Neural cell (in vitro differentiated cells): ENCODE data around the gene CEP89. TPM values are rescaled to one million over a fixed set of nuclear protein-coding genes. Genes with fewer than 3 reads are reported as not detected.

Source experiments
- H2AFZ ChIP-seq: fragments of 200-600, 300-800 bp; sonication (generic), shearing (Covaris generic); 2 replicates; pipeline ENCODE4 v1.6.0; 2014; ENCODE audit warnings: low read depth, mild to moderate bottlenecking, antibody characterized with exemption, low read length, moderate library complexity
- H3F3A ChIP-seq: fragments of 200-600 bp; shearing (Covaris generic); 2 replicates; pipeline ENCODE4 v1.6.1; 2016; ENCODE audit warnings: mild to moderate bottlenecking, moderate library complexity, mixed read lengths, antibody characterized with exemption, low read length; ENCODE audit not compliant: insufficient read depth, poor library complexity, severe bottlenecking
- H3K27ac ChIP-seq: fragments of 200-600, 300-800 bp; sonication (generic), shearing (Covaris generic); 2 replicates; pipeline ENCODE4 v1.5.1; 2014; ENCODE audit warnings: mild to moderate bottlenecking, low read length, moderate library complexity
- H3K27me3 ChIP-seq: fragments of 300-800, 200-600 bp; sonication (generic), shearing (Covaris generic); 2 replicates; pipeline ENCODE4 v1.6.0; 2014; ENCODE audit warnings: mild to moderate bottlenecking, low read depth, low read length, moderate library complexity; ENCODE audit not compliant: insufficient read depth
- H3K36me3 ChIP-seq: fragments of 300-800, 200-600 bp; sonication (generic), shearing (Covaris generic); 2 replicates; pipeline ENCODE4 v1.5.1; 2014; ENCODE audit warnings: mild to moderate bottlenecking, antibody characterized with exemption, low read length, moderate library complexity; ENCODE audit not compliant: insufficient read depth
- H3K4me2 ChIP-seq: fragments of 300-800, 200-600 bp; sonication (generic), shearing (Covaris generic); 2 replicates; pipeline ENCODE4 v1.6.0; 2014; ENCODE audit warnings: mild to moderate bottlenecking, low read length
- H3K4me3 ChIP-seq: fragments of 300-800, 200-600 bp; sonication (generic), shearing (Covaris generic); 2 replicates; pipeline ENCODE4 v1.5.1; 2014; ENCODE audit warnings: mild to moderate bottlenecking, low read length, moderate library complexity
- H3K79me2 ChIP-seq: fragments of 200-600 bp; shearing (Covaris generic); replicated peaks from 2 replicates; pipeline ENCODE4 v1.6.0; 2014; ENCODE audit warnings: mild to moderate bottlenecking, low read length, moderate library complexity; ENCODE audit not compliant: insufficient read depth
- H3K9ac ChIP-seq: fragments of 300-800, 200-600 bp; sonication (generic), shearing (Covaris generic); 2 replicates; pipeline ENCODE4 v1.6.1; 2016; ENCODE audit warnings: mild to moderate bottlenecking, low read length, mixed read lengths
- H3K9me2 ChIP-seq: fragments of 200-600 bp; shearing (Covaris generic); 2 replicates; pipeline ENCODE4 v1.6.1; 2016; ENCODE audit warnings: mild to moderate bottlenecking, low read length, mixed read lengths; ENCODE audit not compliant: insufficient read depth
- H3K9me3 ChIP-seq: fragments of 200-600, 300-800 bp; sonication (generic), shearing (Covaris generic); 2 replicates; pipeline ENCODE4 v1.6.1; 2016; ENCODE audit warnings: mild to moderate bottlenecking, mixed run types, low read length, moderate library complexity, mixed read lengths
- H4K20me1 ChIP-seq: fragments of 200-600 bp; shearing (Covaris generic); 2 replicates; pipeline ENCODE4 v1.6.1; 2016; ENCODE audit warnings: mild to moderate bottlenecking, mixed run types; ENCODE audit not compliant: insufficient read depth
- CTCF ChIP-seq: fragments of 450-650 bp; IDR thresholded peaks from 2 replicates; pipeline ENCODE4 v1.5.1; 2014; ENCODE audit warnings: antibody characterized with exemption, mild to moderate bottlenecking, moderate library complexity; ENCODE audit not compliant: poor library complexity, severe bottlenecking
- EP300 ChIP-seq: fragments of 450-650 bp; conservative IDR thresholded peaks from 2 replicates; pipeline ENCODE4 v1.6.1; 2014; ENCODE audit warnings: antibody characterized with exemption, mild to moderate bottlenecking, moderate library complexity; ENCODE audit not compliant: poor library complexity, severe bottlenecking
- EZH2 ChIP-seq: fragments of 200-600, 300-800 bp; shearing (Covaris generic), sonication (generic); IDR thresholded peaks from 2 replicates; pipeline ENCODE4 v1.6.1; 2014; ENCODE audit warnings: antibody characterized with exemption, low read length, borderline replicate concordance, mild to moderate bottlenecking; ENCODE audit not compliant: insufficient read depth, poor library complexity, severe bottlenecking
- MXI1 ChIP-seq: fragments of 450-650 bp; conservative IDR thresholded peaks from 2 replicates; pipeline ENCODE4 v1.6.1; 2014; ENCODE audit warnings: antibody characterized with exemption, mild to moderate bottlenecking; ENCODE audit not compliant: poor library complexity, severe bottlenecking
- POLR2AphosphoS5 ChIP-seq: IDR thresholded peaks from 2 replicates; pipeline ENCODE4 v1.6.1; 2012
- RAD21 ChIP-seq: fragments of 450-650 bp; conservative IDR thresholded peaks from 2 replicates; pipeline ENCODE4 v1.6.1; 2014; ENCODE audit warnings: antibody characterized with exemption, mild to moderate bottlenecking, moderate library complexity
- REST ChIP-seq: IDR thresholded peaks from 2 replicates; pipeline ENCODE4 v1.6.1; 2012; ENCODE audit warnings: borderline replicate concordance
- SMC3 ChIP-seq: fragments of 450-650 bp; conservative IDR thresholded peaks from 2 replicates; pipeline ENCODE4 v1.6.1; 2014; ENCODE audit warnings: antibody characterized with exemption, mild to moderate bottlenecking, moderate library complexity; ENCODE audit not compliant: poor library complexity
- TAF1 ChIP-seq: IDR thresholded peaks from 2 replicates; pipeline ENCODE4 v1.6.1; 2012; ENCODE audit warnings: low read depth
- polyA plus RNA-seq: library from polyadenylated mRNA; depleted of rRNA; stranded (reverse); fragments of >200 nt; gene quantifications from 2 replicates; pipeline ENCODE4 v1.2.3, GENCODE V29; 2014

CEP89 gene
- polyA plus RNA-seq, 1 donor from 2014 or later: 24.1 TPM

GRCh38 chr19:32859591-32859990 is 112.2 kb downstream of the CEP89 start:
- no peaks in the 10 kb centered on the region for H4K20me1 ChIP-seq
- H2AFZ ChIP-seq: no peak overlapping the region
- no peaks in the 10 kb centered on the region for H3K27me3 ChIP-seq
- H3K4me3 ChIP-seq: no peak overlapping the region
- H3K4me2 ChIP-seq: no peak overlapping the region
- TF ChIP-seq SMC3 (no peak), REST (no peak), RAD21 (no peak), EZH2 (no peak), POLR2AphosphoS5 (no peak), EP300 (no peak), MXI1 (no peak), TAF1 (no peak), CTCF (no peak)
- H3K9me3 ChIP-seq: no peaks in the 10 kb centered on the region
- H3F3A ChIP-seq: no peaks in the 10 kb centered on the region
- H3K36me3 ChIP-seq: no peaks in the 10 kb centered on the region
- H3K9ac ChIP-seq: no peak overlapping the region
- no peak overlapping the region for H3K27ac ChIP-seq
- H3K79me2 ChIP-seq: no peaks in the 10 kb centered on the region
- H3K9me2 ChIP-seq: no peaks in the 10 kb centered on the region

- Histone ChIP-seq H3K4me3 (no peak overlapping the region), H3F3A (no peaks in the 10 kb centered on the region), H2AFZ (no peak overlapping the region), H3K4me2 (no peak overlapping the region), H3K9me2 (no peaks in the 10 kb centered on the region), H3K36me3 (no peaks in the 10 kb centered on the region), H3K27ac (no peak overlapping the region), H3K27me3 (no peaks in the 10 kb centered on the region), H3K9ac (no peak overlapping the region), H3K79me2 (no peaks in the 10 kb centered on the region), H3K9me3 (no peaks in the 10 kb centered on the region), H4K20me1 (no peaks in the 10 kb centered on the region)
- TF ChIP-seq POLR2AphosphoS5: no peak
- no peak for TF ChIP-seq REST
- no peak for TF ChIP-seq SMC3
- no peak for TF ChIP-seq EP300
- no peak for TF ChIP-seq EZH2
- TF ChIP-seq RAD21: no peak
- TF ChIP-seq MXI1: no peak
- TF ChIP-seq CTCF: no peak
- no peak for TF ChIP-seq TAF1
Observed at GRCh38 chr19:32858559-32858958, 113.2 kb downstream of the CEP89 start.
